Colonic mucosa (tissue), 4 donors: ENCODE measurements around the gene TUSC2. TPM values are rescaled to one million over a fixed set of nuclear protein-coding genes. Genes with fewer than 3 reads are reported as not detected.

Source experiments
- DNase-seq: peaks from one replicate; pipeline ENCODE4 v3.0.0-alpha.2; 2020
- H3K27ac ChIP-seq: fragments of 200-600 bp; one replicate; pipeline ENCODE4 v1.8.0; 2021
- H3K27me3 ChIP-seq: fragments of 200-600 bp; one replicate; pipeline ENCODE4 v1.8.0; 2021
- H3K36me3 ChIP-seq: fragments of 200-600 bp; one replicate; pipeline ENCODE4 v1.8.0; 2021
- H3K4me1 ChIP-seq: fragments of 200-600 bp; one replicate; pipeline ENCODE4 v1.8.0; 2021; ENCODE audit warnings: mild to moderate bottlenecking
- H3K4me3 ChIP-seq: fragments of 200-600 bp; one replicate; pipeline ENCODE4 v1.8.0; 2021
- H3K9ac ChIP-seq, 2 donors: one replicate each; pipeline ENCODE4 v1.7.0; 2013; ENCODE audit warnings: control low read depth in 2 of 2, low read depth in 2 of 2, low read length in 2 of 2
- H3K9me3 ChIP-seq: fragments of 200-600 bp; one replicate; pipeline ENCODE4 v1.8.0; 2021
- intact Hi-C: fragments of 100-400 bp; cut with DNase I; formaldehyde crosslinking; loops from one replicate; pipeline ENCODE4 v1.14.1; 2022
- total RNA-seq, 2 donors: library from RNA; stranded (reverse); fragmentation: NEBNext Ultra II Directional in 1 of 2; extraction: Animal tissue kit (Norgen Biotek cat#: 25700) in 1 of 2; gene quantifications; one replicate each; pipeline ENCODE4 v1.2.1, GENCODE V29; 2021
- TF ChIP-seq, protein P1 (sequence below): fragments of 200-600 bp; IDR thresholded peaks from one replicate; pipeline ENCODE4 v1.8.0; 2022; ENCODE audit warnings: antibody characterized with exemption, mild to moderate bottlenecking
- donor health status: healthy.
- donor health status: DM: no; HTN: no; CAD: no.
- donor health status: DM: no; HTN: no; CAD: no.

Gene TUSC2
- total RNA-seq, 2 donors from 2014 or later, result 26.1 to 39.5 TPM

DNA sequence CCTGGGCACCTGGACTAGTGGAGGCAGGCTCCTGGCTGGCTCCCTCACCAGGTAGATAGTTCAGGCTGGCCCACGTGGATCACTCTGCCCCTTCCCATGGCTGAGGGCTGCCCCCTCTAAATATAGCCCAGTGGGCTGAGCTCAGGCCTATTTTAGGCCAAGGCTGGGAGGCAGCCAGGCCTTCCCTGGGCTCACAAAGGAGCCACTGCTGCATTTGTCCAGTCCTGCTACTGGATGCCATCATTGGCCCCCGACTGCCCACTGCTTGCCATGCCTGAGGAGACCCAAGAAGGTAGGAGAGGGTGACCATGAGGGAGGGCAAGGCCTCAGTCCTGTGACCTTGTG, 49.2 kb downstream of the TUSC2 start, which contains the start of gene LSMEM2:
TSS of gene LSMEM2 (plus strand) at position 208 of the 345 bp plus-strand sequence. CDS start at position 235, 27 bp downstream.
- Histone ChIP-seq H3K4me1 (peaks cover 3% of the 10 kb centered on the region), H3K9ac (no peak within 1 kb of the TSS), H3K4me3 (no peak within 1 kb of the TSS), H3K27me3 (peaks cover 5% of the 10 kb centered on the region), H3K36me3 (no peaks in the 10 kb centered on the region), H3K9me3 (no peaks in the 10 kb centered on the region), H3K27ac (no peak within 1 kb of the TSS)
- TF ChIP-seq, protein P1, sequence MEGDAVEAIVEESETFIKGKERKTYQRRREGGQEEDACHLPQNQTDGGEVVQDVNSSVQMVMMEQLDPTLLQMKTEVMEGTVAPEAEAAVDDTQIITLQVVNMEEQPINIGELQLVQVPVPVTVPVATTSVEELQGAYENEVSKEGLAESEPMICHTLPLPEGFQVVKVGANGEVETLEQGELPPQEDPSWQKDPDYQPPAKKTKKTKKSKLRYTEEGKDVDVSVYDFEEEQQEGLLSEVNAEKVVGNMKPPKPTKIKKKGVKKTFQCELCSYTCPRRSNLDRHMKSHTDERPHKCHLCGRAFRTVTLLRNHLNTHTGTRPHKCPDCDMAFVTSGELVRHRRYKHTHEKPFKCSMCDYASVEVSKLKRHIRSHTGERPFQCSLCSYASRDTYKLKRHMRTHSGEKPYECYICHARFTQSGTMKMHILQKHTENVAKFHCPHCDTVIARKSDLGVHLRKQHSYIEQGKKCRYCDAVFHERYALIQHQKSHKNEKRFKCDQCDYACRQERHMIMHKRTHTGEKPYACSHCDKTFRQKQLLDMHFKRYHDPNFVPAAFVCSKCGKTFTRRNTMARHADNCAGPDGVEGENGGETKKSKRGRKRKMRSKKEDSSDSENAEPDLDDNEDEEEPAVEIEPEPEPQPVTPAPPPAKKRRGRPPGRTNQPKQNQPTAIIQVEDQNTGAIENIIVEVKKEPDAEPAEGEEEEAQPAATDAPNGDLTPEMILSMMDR, result no peak
- intact Hi-C loops, result loop anchor here (10.0 kb wide), 1 partner anchor 46 kb away; the partner anchor contains the start of genes HYAL2 and TUSC2
- DNase-seq, result no peak

DNA sequence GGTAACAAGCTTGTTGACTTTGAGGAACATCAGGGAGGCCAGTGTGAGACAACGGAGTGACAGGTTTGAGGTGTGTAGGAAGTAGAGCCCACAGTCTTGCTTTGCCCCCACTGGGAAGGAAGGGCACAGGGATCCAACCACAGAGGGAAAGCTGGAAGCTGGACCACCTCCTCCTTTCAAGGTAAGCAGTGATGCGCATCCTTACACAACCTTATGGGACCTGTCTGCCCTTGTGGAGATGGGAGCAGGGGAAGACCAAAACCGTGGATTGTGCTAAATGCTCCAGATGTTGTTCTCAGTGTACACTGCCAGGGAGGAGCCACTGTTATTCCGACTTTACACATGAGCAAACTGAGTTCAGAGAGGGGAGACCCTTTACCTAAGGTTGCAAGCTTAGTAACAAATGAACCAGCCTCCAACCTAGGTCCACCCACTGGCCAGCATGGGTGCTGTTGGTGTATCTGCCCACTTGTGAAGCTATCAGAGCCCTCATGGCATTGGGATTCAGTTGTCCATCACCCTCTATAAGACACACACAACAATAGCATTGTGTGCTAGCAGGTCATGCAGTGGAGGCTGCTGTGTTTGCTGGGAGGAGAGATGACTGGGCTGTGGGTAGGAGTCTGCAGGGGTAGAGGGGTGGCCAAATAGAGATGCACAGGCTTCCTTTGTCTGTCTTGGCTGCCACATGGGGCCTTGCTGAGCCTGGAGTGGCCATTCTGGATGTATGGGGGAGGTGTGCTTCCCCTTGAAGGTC, 49.7 kb downstream of the TUSC2 start:
- H3K9ac ChIP-seq, result no peak overlapping the region
- H3K4me3 ChIP-seq, result no peak overlapping the region
- TF ChIP-seq, protein P1, result no peak
- no peak for DNase-seq
- H3K27me3 ChIP-seq, result peaks cover 9% of the 10 kb centered on the region
- no peaks in the 10 kb centered on the region for H3K9me3 ChIP-seq
- intact Hi-C loops, result loop anchor here (10.0 kb wide), 1 partner anchor 46 kb away; the partner anchor contains the start of genes HYAL2 and TUSC2
- H3K27ac ChIP-seq, result no peak overlapping the region
- peaks cover 9% of the 10 kb centered on the region for H3K4me1 ChIP-seq
- H3K36me3 ChIP-seq, result no peaks in the 10 kb centered on the region

DNA sequence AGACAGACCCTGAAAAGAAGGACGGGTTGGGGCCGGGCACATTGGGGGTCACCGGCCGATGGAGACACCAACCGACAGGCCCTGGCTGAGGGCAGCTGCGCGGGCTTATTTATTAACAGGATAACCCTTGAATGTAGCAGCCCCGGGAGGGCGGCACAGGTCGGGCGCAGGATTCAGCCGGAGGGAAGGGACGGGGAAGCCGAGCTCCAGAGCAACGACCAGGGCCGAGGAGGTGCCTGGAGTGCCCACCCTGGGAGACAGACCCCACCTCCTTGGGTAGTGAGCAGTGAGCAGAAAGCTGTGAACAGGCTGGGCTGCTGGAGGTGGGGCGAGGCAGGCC, 51.3 kb downstream of the TUSC2 start:
- DNase-seq, result no peak
- Histone ChIP-seq H3K27ac (no peak overlapping the region), H3K9ac (no peak overlapping the region), H3K27me3 (peaks cover 9% of the 10 kb centered on the region), H3K36me3 (no peaks in the 10 kb centered on the region), H3K4me1 (peaks cover 16% of the 10 kb centered on the region), H3K4me3 (no peak overlapping the region), H3K9me3 (no peaks in the 10 kb centered on the region)
- intact Hi-C loops, result loop anchor here (10.0 kb wide), 1 partner anchor 48 kb away; the partner anchor contains the start of genes HYAL2 and TUSC2
- TF ChIP-seq, protein P1, result no peak

DNA sequence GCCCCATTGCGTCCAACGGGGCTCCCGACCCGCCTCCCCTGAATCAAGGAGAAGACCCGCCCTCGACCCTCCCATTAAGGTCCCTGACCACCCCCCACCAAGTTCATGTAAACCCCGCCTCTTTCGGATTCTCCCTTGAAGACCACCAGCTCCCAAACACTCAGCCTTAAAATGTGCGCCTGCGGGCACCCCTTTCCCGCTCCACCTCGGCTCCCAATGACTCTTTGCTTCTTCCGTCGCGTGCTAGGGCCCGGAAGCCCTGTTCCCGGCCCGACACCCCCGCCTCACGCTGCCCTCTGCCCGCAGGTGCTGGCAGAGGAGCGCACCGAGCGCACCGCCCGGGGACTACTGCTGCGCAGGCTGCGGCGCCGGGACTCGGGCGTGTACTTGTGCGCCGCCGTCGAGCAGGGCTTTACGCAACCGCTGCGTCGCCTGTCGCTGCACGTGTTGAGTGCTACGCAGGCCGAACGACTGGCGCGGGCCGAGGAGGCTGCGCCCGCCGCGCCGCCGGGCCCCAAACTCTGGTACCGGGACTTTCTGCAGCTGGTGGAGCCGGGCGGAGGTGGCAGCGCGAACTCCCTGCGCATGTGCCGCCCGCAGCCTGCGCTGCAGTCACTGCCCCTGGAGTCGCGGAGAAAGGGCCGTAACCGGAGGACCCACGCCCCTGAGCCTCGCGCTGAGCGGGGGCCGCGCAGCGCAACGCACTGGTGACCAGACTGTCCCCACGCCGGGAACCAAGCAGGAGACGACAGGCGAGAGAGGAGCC, 51.8 kb downstream of the TUSC2 start:
- DNase-seq, result no peak
- Histone ChIP-seq H3K4me1 (peaks cover 16% of the 10 kb centered on the region), H3K4me3 (no peak overlapping the region), H3K36me3 (no peaks in the 10 kb centered on the region), H3K27ac (no peak overlapping the region), H3K27me3 (peaks cover 9% of the 10 kb centered on the region), H3K9me3 (no peaks in the 10 kb centered on the region), H3K9ac (no peak overlapping the region)
- intact Hi-C loops, result loop anchor here (2.0 to 10.0 kb wide), 2 partner anchors 49 kb away; partner anchors contain the start of genes HYAL2 and TUSC2
- TF ChIP-seq, protein P1, result no peak

DNA sequence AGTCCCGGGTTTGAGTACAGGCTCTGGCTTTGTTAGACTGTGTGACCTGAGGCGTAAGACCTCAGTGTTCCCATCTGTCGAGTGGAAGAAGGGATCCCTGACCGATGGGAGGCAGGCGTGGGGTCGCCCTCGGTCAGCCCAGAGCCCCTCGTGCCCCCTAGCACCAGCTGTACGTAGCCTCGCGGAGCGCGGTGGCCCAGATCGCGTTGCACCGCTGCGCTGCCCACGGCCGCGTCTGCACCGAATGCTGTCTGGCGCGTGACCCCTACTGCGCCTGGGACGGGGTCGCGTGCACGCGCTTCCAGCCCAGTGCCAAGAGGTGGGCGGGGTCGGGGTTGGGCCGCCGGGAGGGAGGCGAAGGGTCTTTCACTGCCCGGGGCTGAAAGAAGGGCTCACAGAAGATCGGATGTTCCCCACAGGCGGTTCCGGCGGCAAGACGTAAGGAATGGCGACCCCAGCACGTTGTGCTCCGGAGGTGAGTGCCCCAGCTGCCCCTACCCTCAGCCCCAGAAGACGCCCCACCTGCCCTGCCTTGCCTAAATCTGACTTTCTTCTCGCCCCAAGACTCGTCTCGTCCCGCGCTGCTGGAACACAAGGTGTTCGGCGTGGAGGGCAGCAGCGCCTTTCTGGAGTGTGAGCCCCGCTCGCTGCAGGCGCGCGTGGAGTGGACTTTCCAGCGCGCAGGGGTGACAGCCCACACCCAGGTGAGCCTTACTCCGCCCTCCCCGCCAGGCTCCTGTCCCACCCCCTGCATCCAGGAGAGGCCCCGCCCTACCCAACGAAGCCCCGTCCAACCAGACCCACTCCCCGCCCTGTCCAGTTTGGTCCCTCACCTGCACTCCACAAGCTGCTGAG, 52.7 kb downstream of the TUSC2 start:
- Histone ChIP-seq H3K4me1 (peaks cover 16% of the 10 kb centered on the region), H3K9me3 (no peaks in the 10 kb centered on the region), H3K36me3 (no peaks in the 10 kb centered on the region), H3K9ac (no peak overlapping the region), H3K4me3 (no peak overlapping the region), H3K27ac (no peak overlapping the region), H3K27me3 (peaks cover 9% of the 10 kb centered on the region)
- TF ChIP-seq, protein P1, result no peak
- intact Hi-C loops, result loop anchor here (2.0 to 10.0 kb wide), 2 partner anchors 49 kb away; partner anchors contain the start of genes HYAL2 and TUSC2
- no peak for DNase-seq
